Measurements from ENCODE around the gene PLD1.
"Not testable (repeated sequence)": the region's sequence is repeated elsewhere in the genome, so short reads cannot be mapped to it uniquely, and the experiment has no call there.

The PLD1 gene

DNA sequence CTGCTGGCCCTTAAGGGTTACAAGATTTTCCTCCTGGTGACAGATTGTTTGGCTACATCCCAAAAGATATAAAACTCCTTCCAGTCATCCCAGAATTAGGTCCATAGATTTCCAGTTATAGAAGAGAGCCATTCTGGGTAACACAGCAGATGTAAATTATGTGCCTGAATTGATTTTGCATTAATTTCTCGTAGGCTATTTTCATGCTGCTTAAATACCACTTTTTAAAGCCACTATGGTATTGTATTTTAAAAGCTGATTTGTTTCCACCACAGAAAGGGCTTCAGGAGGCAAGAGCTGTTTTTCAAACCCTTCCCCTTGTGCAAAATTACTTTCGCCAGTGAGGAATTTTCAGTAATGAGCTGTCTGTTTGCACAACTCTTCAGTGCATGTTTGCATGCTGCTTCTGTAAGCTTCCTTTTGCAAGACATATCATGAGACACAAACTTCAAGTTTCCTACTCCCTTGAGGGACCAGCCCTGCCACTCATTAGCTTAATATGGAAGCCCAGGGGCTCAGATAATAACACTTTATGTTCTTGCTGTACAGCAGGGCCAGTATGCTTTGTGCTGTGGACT, 244.7 kb downstream of the PLD1 start:
- DNase-seq (ENCODE audit: low read depth in 1 of 2, low spot score in 1 of 2), result no peak

GRCh38 chr3:171564748-171565480, 245.4 kb downstream of the PLD1 start:
- no peak for DNase-seq (ENCODE audit: low read depth in 1 of 2, low spot score in 1 of 2)

DNA sequence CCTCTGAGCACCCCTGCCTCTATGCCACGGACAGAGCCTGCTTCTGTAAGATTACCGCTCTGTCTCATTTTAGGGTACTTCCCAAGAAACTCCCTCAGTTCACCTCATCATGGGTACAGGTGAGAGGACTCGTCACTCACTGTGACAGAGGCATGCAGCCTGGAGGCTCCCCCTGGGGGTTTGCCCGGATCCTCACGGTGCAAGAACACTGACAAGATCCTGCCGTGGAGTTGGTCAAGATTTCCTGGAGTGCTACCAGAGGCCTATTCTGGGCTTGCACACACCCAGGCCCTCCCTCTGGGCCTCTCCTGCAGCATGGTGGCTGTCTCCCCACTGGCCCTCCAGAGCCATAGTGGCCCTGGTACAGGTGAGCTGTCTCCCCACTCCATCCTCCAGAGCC, 247.0 kb downstream of the PLD1 start:
- DNase-seq (ENCODE audit: low read depth in 1 of 2, low spot score in 1 of 2), result no peak

DNA sequence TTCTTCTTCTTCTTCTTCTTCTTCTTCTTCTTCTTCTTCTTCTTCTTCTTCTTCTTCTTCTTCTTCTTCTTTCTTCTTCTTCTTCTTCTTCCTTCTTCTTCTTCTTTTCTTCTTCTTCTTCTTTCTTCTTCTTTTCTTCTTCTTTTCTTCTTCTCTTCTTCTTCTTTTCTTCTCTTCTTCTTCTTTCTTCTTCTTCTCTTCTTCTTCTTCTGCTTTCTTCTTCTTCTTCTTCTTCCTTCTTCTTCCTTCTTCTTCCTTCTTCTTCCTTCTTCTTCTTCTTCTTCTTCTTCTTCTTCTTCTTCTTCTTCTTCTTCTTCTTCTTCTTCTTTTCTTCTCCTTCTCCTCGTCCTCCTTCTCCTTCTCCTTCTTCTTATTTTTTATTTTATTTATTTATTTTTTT, 247.8 kb downstream of the PLD1 start:
- DNase-seq (ENCODE audit: low read depth in 1 of 2, low spot score in 1 of 2), result not testable (repeated sequence)

DNA sequence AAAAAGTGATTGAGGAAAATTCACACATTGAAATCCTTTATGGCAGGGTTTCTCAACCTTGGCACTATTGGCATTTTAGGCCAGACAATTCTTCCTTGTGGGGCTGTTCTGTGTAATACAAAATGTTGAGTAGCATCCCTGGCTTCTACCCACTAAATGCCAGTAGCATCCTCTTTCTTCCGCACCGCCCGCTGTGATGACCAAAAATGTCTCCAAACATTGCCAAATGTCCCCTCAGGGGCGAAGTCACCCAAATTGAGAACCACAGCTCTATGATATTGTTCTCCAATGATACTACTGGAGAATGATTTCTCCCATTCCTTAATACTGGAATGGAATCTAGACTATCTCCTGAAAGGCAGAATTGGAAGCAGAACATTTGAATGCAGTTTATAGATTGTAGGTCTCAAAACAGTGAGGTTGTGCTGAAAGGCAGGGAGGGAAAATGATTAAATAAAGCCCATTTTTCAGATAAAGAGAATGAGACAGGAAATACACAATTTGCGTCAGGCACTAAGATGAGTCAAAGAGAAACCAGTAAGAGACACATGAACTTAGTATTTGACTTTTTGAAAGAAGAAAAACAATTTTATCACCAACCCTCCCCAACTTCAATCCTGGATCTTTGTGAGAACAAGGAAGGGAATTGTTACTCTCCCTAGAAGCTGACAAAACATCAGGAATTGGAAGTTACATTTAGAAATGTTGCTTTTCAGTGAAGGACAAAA, 248.5 kb downstream of the PLD1 start:
- no peak for DNase-seq (ENCODE audit: low read depth in 1 of 2, low spot score in 1 of 2)

DNA sequence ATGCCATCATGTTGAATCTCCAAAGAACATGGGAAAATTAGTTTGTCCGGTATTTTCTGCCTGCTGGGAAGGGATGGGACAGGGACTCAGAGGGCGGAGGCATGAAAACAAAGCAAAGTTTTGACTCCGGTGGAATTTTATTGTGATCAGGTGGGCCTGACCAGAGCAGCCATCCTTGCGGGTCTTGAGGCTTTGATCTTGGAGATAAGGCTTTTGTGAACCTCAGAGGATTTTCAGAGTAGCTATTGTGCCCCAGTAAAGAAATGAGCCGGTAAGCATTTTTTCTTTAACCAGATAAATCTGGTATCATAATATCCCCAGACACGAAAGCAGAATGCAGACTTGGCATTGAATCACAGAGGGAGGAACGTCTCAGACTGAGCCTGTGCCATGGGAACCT, 250.7 kb downstream of the PLD1 start:
- DNase-seq (ENCODE audit: low read depth in 1 of 2, low spot score in 1 of 2), result no peak

GRCh38 chr3:171558188-171558696, 252.0 kb downstream of the PLD1 start:
- no peak for DNase-seq (ENCODE audit: low read depth in 1 of 2, low spot score in 1 of 2)

DNA sequence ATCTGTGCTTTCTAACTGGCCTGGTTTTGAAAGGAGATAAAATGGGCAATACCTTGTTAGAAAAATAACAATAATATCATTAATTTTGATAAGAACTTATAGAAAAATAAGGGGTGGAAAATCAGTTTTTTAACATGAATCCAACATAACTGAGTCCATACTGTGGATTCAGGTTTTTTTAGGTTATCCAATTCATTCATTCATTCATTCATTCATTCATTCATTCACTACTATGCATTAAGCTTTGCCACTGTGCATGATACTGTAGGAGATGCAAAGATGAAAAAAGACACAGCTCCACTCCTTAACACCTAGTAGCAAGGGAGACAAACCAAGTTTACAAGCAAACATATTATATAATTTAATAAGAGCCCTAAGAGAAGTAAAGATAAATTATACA, 253.1 kb downstream of the PLD1 start:
- no peak for DNase-seq (ENCODE audit: low read depth in 1 of 2, low spot score in 1 of 2)

GRCh38 chr3:171556574-171557145, 253.6 kb downstream of the PLD1 start:
- no peak for DNase-seq (ENCODE audit: low read depth in 1 of 2, low spot score in 1 of 2)

DNA sequence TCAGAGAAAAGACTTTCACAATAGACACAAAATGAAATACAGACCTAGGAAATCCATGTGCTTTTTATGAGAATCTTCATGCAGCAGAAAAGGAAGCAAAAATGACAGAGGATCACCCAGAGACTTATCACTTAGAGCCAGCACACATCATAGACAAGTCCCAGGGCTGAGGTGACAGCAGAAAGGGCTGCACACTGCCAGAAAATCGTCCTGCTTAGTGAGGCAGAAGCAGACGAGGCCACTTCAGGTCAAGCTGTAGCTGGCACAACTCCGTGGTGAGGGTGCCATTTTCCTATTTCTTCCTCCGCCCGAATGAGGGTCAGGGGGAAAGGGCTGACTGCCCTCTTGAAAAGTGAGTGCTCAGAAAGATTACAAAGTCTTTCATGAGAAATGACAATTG, 254.1 kb downstream of the PLD1 start:
- no peak for DNase-seq (ENCODE audit: low read depth in 1 of 2, low spot score in 1 of 2)

GRCh38 chr3:171553086-171553485, 257.2 kb downstream of the PLD1 start:
- no peak for DNase-seq (ENCODE audit: low read depth in 1 of 2, low spot score in 1 of 2)

- no peak for DNase-seq (ENCODE audit: low read depth in 1 of 2, low spot score in 1 of 2)
Observed at GRCh38 chr3:171552531-171552930, 257.8 kb downstream of the PLD1 start.

- no peak for DNase-seq (ENCODE audit: low read depth in 1 of 2, low spot score in 1 of 2)
Observed at GRCh38 chr3:171551296-171551695, 259.0 kb downstream of the PLD1 start.

Data from activated T-helper 1 cell treated with anti-CD3 and anti-CD28 coated beads, Interleukin-2, amount 50 U/mL, for 16 hours (primary cell).